ENCODE data around the gene GATA3. TPM values are rescaled to one million over a fixed set of nuclear protein-coding genes. Genes with fewer than 3 reads are reported as not detected.

Gene GATA3
- total RNA-seq, 1 experiment from 2014 or later, result 3.1 TPM

GRCh38 chr10:8033812-8034465, 20.5 kb upstream of the GATA3 start:
- H3K4me1 ChIP-seq (ENCODE audit: insufficient read depth, low read length, poor library complexity, severe bottlenecking), result peaks cover 23% of the 10 kb centered on the region
- CTCF ChIA-PET, result interaction anchor here (0.6 kb wide), 1 partner anchor 540 kb away, joined by 3 read pairs; no protein-coding TSS in a partner anchor
- BruUV-seq (replicated peaks), result no TSS peak
- POLR2A ChIA-PET (ENCODE audit: low non-redundant PET), result no interaction called here
- no peak for DNase-seq (ENCODE audit: low spot score)
- H3K9me3 ChIP-seq (ENCODE audit: low read depth, low read length, poor library complexity, severe bottlenecking), result no peaks in the 10 kb centered on the region
- no peak overlapping the region for H3K27ac ChIP-seq (ENCODE audit: low read depth, low read length, poor library complexity, severe bottlenecking)
- intact Hi-C loops (cut with micrococcal nuclease; ENCODE audit: unreplicated experiment), result no loop called here
- no peak for TF ChIP-seq EZH2 (IDR thresholded peaks at IDR 0.05; ENCODE audit: borderline replicate concordance, low read depth, low read length, poor library complexity, severe bottlenecking)
- no peak for TF ChIP-seq CTCF (conservative IDR thresholded peaks at IDR 0.05; ENCODE audit: low read depth, low read length)
- no peak overlapping the region for H3K4me3 ChIP-seq (ENCODE audit: low read depth, low read length, poor library complexity, severe bottlenecking)
- H3K36me3 ChIP-seq (ENCODE audit: insufficient read depth, low read length, poor library complexity, severe bottlenecking), result no peaks in the 10 kb centered on the region
- peaks cover 60% of the 10 kb centered on the region for H3K27me3 ChIP-seq (replicated peaks; ENCODE audit: insufficient read depth, low read depth, low read length, poor library complexity)

GRCh38 chr10:8034466-8035005, 20.0 kb upstream of the GATA3 start:
- intact Hi-C loops (cut with micrococcal nuclease; ENCODE audit: unreplicated experiment), result loop anchor here (5.0 kb wide), 1 partner anchor 162 kb away; no protein-coding TSS in a partner anchor
- peaks cover 66% of the 10 kb centered on the region for H3K27me3 ChIP-seq (replicated peaks; ENCODE audit: insufficient read depth, low read depth, low read length, poor library complexity)
- CTCF ChIA-PET, result interaction anchor here (0.6 kb wide), 1 partner anchor 539 kb away, joined by 3 read pairs; no protein-coding TSS in a partner anchor
- H3K36me3 ChIP-seq (ENCODE audit: insufficient read depth, low read length, poor library complexity, severe bottlenecking), result no peaks in the 10 kb centered on the region
- H3K4me1 ChIP-seq (ENCODE audit: insufficient read depth, low read length, poor library complexity, severe bottlenecking), result peaks cover 23% of the 10 kb centered on the region
- no TSS peak for BruUV-seq (replicated peaks)
- TF ChIP-seq EZH2 (IDR thresholded peaks at IDR 0.05; ENCODE audit: borderline replicate concordance, low read depth, low read length, poor library complexity, severe bottlenecking), result no peak
- TF ChIP-seq CTCF (conservative IDR thresholded peaks at IDR 0.05; ENCODE audit: low read depth, low read length), result no peak
- POLR2A ChIA-PET (ENCODE audit: low non-redundant PET), result no interaction called here
- no peaks in the 10 kb centered on the region for H3K9me3 ChIP-seq (ENCODE audit: low read depth, low read length, poor library complexity, severe bottlenecking)
- no peak overlapping the region for H3K27ac ChIP-seq (ENCODE audit: low read depth, low read length, poor library complexity, severe bottlenecking)
- no peak for DNase-seq (ENCODE audit: low spot score)
- peak overlapping the region; percentile 24 for H3K4me3 ChIP-seq (ENCODE audit: low read depth, low read length, poor library complexity, severe bottlenecking)

GRCh38 chr10:8035006-8035640, 19.4 kb upstream of the GATA3 start:
- CTCF ChIA-PET, result no interaction called here

More at GRCh38 chr10:8035006-8035640, 19.4 kb upstream of the GATA3 start:
- POLR2A ChIA-PET (ENCODE audit: low non-redundant PET), result no interaction called here
- Histone ChIP-seq H3K4me3 (ENCODE audit: low read depth, low read length, poor library complexity, severe bottlenecking) (peak overlapping the region; percentile 32), H3K4me1 (ENCODE audit: insufficient read depth, low read length, poor library complexity, severe bottlenecking) (peaks cover 23% of the 10 kb centered on the region), H3K9me3 (ENCODE audit: low read depth, low read length, poor library complexity, severe bottlenecking) (no peaks in the 10 kb centered on the region), H3K27ac (ENCODE audit: low read depth, low read length, poor library complexity, severe bottlenecking) (no peak overlapping the region), H3K27me3 (replicated peaks; ENCODE audit: insufficient read depth, low read depth, low read length, poor library complexity) (peaks cover 72% of the 10 kb centered on the region), H3K36me3 (ENCODE audit: insufficient read depth, low read length, poor library complexity, severe bottlenecking) (no peaks in the 10 kb centered on the region)
- intact Hi-C loops (cut with micrococcal nuclease; ENCODE audit: unreplicated experiment), result loop anchor here (5.0 kb wide), 1 partner anchor 163 kb away; no protein-coding TSS in a partner anchor
- DNase-seq (ENCODE audit: low spot score), result peak; percentile 68
- no TSS peak for BruUV-seq (replicated peaks)
- TF ChIP-seq CTCF (conservative IDR thresholded peaks at IDR 0.05; ENCODE audit: low read depth, low read length), result no peak
- TF ChIP-seq EZH2 (IDR thresholded peaks at IDR 0.05; ENCODE audit: borderline replicate concordance, low read depth, low read length, poor library complexity, severe bottlenecking), result no peak
